ENCODE results near the gene BCKDHB. TPM values are rescaled to one million over a fixed set of nuclear protein-coding genes. Genes with fewer than 3 reads are reported as not detected.

BCKDHB gene
- total and polyA plus RNA-seq, 12 donors = 6.4 to 33.9 (median 18.9) TPM

- H3K27ac ChIP-seq = no peak overlapping the region
- intact Hi-C loops (cut with DNase I) = no loop called here
Measured at GRCh38 chr6:80364149-80364548, 257.7 kb downstream of the BCKDHB start.

DNA sequence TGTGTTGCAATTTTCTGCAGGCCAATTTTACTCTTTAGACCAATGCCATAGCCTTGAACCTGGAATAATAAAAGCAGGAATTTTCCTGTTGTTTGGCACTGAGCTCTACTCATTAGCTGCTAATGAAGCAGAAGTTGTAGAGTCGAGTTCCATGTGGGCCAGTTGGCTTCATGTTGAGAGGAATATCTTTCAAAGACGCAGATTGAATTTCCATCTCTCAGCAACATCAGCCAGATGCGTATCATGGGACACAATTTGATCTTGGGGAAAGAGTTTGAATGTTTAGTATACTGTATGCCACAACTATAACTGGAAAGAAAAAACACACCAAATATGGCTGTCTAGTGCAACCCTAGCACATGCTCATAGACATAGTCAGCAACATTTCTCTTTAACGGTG lies 259.6 kb downstream of the BCKDHB start:
- no peak for TF ChIP-seq POLR2A (IDR thresholded peaks at IDR 0.05)
- TF ChIP-seq, protein P1, sequence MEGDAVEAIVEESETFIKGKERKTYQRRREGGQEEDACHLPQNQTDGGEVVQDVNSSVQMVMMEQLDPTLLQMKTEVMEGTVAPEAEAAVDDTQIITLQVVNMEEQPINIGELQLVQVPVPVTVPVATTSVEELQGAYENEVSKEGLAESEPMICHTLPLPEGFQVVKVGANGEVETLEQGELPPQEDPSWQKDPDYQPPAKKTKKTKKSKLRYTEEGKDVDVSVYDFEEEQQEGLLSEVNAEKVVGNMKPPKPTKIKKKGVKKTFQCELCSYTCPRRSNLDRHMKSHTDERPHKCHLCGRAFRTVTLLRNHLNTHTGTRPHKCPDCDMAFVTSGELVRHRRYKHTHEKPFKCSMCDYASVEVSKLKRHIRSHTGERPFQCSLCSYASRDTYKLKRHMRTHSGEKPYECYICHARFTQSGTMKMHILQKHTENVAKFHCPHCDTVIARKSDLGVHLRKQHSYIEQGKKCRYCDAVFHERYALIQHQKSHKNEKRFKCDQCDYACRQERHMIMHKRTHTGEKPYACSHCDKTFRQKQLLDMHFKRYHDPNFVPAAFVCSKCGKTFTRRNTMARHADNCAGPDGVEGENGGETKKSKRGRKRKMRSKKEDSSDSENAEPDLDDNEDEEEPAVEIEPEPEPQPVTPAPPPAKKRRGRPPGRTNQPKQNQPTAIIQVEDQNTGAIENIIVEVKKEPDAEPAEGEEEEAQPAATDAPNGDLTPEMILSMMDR (IDR thresholded peaks at IDR 0.05) = no peak
- DNase-seq = no peak
- Histone ChIP-seq H3K27ac (no peak overlapping the region), H3K27me3 (no peaks in the 10 kb centered on the region), H3K4me1 (replicated peaks in 1 of 2) (no peaks in the 10 kb centered on the region), H3K4me3 (no peak overlapping the region), H3K36me3 (replicated peaks in 1 of 2) (no peaks in the 10 kb centered on the region), H3K9me3 (replicated peaks in 1 of 3) (no peaks in the 10 kb centered on the region)
- intact Hi-C loops (cut with DNase I) = no loop called here
- WGBS, 4 donors = 70 to 85% (median 76%) methylated on average over 4 of the region's 4 CpGs

More at GRCh38 chr6:80364149-80364548, 257.7 kb downstream of the BCKDHB start:
- no peaks in the 10 kb centered on the region for H3K9me3 ChIP-seq (replicated peaks in 1 of 3)
- no peaks in the 10 kb centered on the region for H3K4me1 ChIP-seq (replicated peaks in 1 of 2)
- WGBS, 4 donors = 63 to 86% (median 77%) methylated on average over 3 of the region's 3 CpGs
- DNase-seq = no peak
- TF ChIP-seq, protein P1 (IDR thresholded peaks at IDR 0.05) = no peak
- TF ChIP-seq POLR2A (IDR thresholded peaks at IDR 0.05) = no peak
- no peak overlapping the region for H3K4me3 ChIP-seq
- H3K36me3 ChIP-seq (replicated peaks in 1 of 2) = no peaks in the 10 kb centered on the region
- H3K27me3 ChIP-seq = no peaks in the 10 kb centered on the region

GRCh38 chr6:80366714-80367113 lies 260.2 kb downstream of the BCKDHB start:
- Histone ChIP-seq H3K27me3 (no peaks in the 10 kb centered on the region), H3K4me1 (replicated peaks in 1 of 2) (no peaks in the 10 kb centered on the region), H3K4me3 (no peak overlapping the region), H3K27ac (no peak overlapping the region), H3K36me3 (replicated peaks in 1 of 2) (no peaks in the 10 kb centered on the region), H3K9me3 (replicated peaks in 1 of 3) (no peaks in the 10 kb centered on the region)
- peak in 4 of 7 donors; percentile 15 to 23 (median 18) for DNase-seq
- TF ChIP-seq, protein P1 (IDR thresholded peaks at IDR 0.05) = no peak
- TF ChIP-seq POLR2A (IDR thresholded peaks at IDR 0.05) = no peak
- intact Hi-C loops (cut with DNase I) = no loop called here

- no peaks in the 10 kb centered on the region for H3K27me3 ChIP-seq
- DNase-seq = no peak
- TF ChIP-seq POLR2A (IDR thresholded peaks at IDR 0.05) = no peak
- TF ChIP-seq, protein P1 (IDR thresholded peaks at IDR 0.05) = no peak
Measured at GRCh38 chr6:80376411-80376810, 269.9 kb downstream of the BCKDHB start.

More at GRCh38 chr6:80376411-80376810, 269.9 kb downstream of the BCKDHB start:
- Histone ChIP-seq H3K36me3 (replicated peaks in 1 of 2) (no peaks in the 10 kb centered on the region), H3K27ac (no peak overlapping the region), H3K4me3 (no peak overlapping the region), H3K9me3 (replicated peaks in 1 of 3) (no peaks in the 10 kb centered on the region), H3K4me1 (replicated peaks in 1 of 2) (no peaks in the 10 kb centered on the region)
- intact Hi-C loops (cut with DNase I) = no loop called here
